ENCODE measurements around the gene PCYT1B. TPM values are rescaled to one million over a fixed set of nuclear protein-coding genes. Genes with fewer than 3 reads are reported as not detected.

PCYT1B gene
- total and polyA plus RNA-seq, 9 of the 15 experiments (the other 6 are each of a cell fraction or from before 2014, with no cell fraction given), result 0.04 to 0.34 (median 0.07) TPM; not detected in 1

DNA sequence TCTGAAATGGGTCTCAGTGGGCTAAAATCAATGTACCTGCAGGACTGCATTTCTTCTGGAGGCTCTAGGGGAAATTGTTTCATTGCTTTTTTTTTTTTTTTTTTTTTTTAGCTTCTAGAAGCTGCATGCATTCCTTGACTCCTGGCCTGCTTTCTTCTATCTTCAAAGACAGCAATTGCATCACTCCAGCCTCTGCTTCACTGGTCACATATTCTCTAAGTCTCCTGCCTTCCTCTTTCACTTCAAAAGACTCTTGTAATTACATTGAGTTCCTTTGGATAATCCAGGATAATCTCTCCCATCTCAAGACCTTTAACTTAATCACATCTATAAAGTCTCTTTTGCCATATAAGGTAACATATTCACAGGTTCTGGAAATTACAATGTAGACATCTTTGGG lies 11.3 kb upstream of the PCYT1B start:
- Histone ChIP-seq H2AFZ (ENCODE audit: low read depth, low read length) (no peak overlapping the region), H3K4me2 (ENCODE audit: insufficient read depth, low read length) (no peak overlapping the region), H3K9ac (ENCODE audit: insufficient read depth in 1 of 2, low read depth in 2 of 2, low read length in 2 of 2) (no peak overlapping the region), H4K20me1 (replicated peaks; ENCODE audit: control insufficient read depth, insufficient read depth, low read length) (no peaks in the 10 kb centered on the region), H3K36me3 (ENCODE audit: control insufficient read depth, insufficient read depth, low read length) (no peaks in the 10 kb centered on the region), H3K4me3 (no peak overlapping the region), H3K27ac (ENCODE audit: extremely low read depth, low read depth, low read length) (no peak overlapping the region), H3K9me1 (ENCODE audit: control insufficient read depth, insufficient read depth, low read length) (no peaks in the 10 kb centered on the region), H3K4me1 (replicated peaks in 1 of 2; ENCODE audit: control insufficient read depth in 2 of 2, insufficient read depth in 2 of 2, low read length in 2 of 2) (no peaks in the 10 kb centered on the region; a peak in 1 of 5 replicates), H3K27me3 (ENCODE audit: control insufficient read depth in 2 of 2, insufficient read depth in 2 of 2, low read length in 2 of 2) (no peaks in the 10 kb centered on the region), H3K79me2 (ENCODE audit: control insufficient read depth, insufficient read depth, low read length) (no peaks in the 10 kb centered on the region), H3K9me3 (replicated peaks; ENCODE audit: control insufficient read depth, insufficient read depth, low read depth, low read length) (no peaks in the 10 kb centered on the region)
- DNase-seq (ENCODE audit: extremely low read depth in 1 of 4, low spot score in 3 of 4), result no peak
- POLR2A ChIA-PET, result no interaction called here
- TF ChIP-seq ATF2 (CRISPR knock-in tag; IDR thresholded peaks at IDR 0.05) (no peak), CEBPG (CRISPR knock-in tag; IDR thresholded peaks at IDR 0.05) (no peak), CEBPG (tag; conservative IDR thresholded peaks at IDR 0.05 in 1 of 2, IDR thresholded peaks at IDR 0.05 in 1 of 2) (0 out of 4 replicates have a peak, but pooled peaks of 1 of the 2 experiments have one; percentile 24)
- in situ Hi-C loops (cut with MboI), result no loop called here
- ATAC-seq, result no peak
- no TSS peak for BruUV-seq (replicated peaks)
- CTCF ChIA-PET (ENCODE audit: low intra/inter-chr PET ratio), result no interaction called here
- no peak for FAIRE-seq
- intact Hi-C loops (cut with micrococcal nuclease), result no loop called here

GRCh38 chrX:24657671-24658386 lies 10.7 kb upstream of the PCYT1B start:
- H3K9me1 ChIP-seq (ENCODE audit: control insufficient read depth, insufficient read depth, low read length), result no peaks in the 10 kb centered on the region
- FAIRE-seq (no peak), ATAC-seq (no peak), DNase-seq (ENCODE audit: extremely low read depth in 1 of 4, low spot score in 3 of 4) (no peak)
- no peak overlapping the region for H3K9ac ChIP-seq (ENCODE audit: insufficient read depth in 1 of 2, low read depth in 2 of 2, low read length in 2 of 2)
- 24% methylated on average over 6 of the region's 6 CpGs for WGBS (ENCODE audit: insufficient coverage, low coverage, missing lambda C conversion rate)
- ChIA-PET POLR2A (no interaction called here), CTCF (ENCODE audit: low intra/inter-chr PET ratio) (no interaction called here)
- H3K4me2 ChIP-seq (ENCODE audit: insufficient read depth, low read length), result no peak overlapping the region
- no peaks in the 10 kb centered on the region for H3K79me2 ChIP-seq (ENCODE audit: control insufficient read depth, insufficient read depth, low read length)
- H3K9me3 ChIP-seq (replicated peaks; ENCODE audit: control insufficient read depth, insufficient read depth, low read depth, low read length), result no peaks in the 10 kb centered on the region
- H2AFZ ChIP-seq (ENCODE audit: low read depth, low read length), result no peak overlapping the region
- in situ Hi-C loops (cut with MboI), result no loop called here
- no peaks in the 10 kb centered on the region for H3K36me3 ChIP-seq (ENCODE audit: control insufficient read depth, insufficient read depth, low read length)
- no peaks in the 10 kb centered on the region for H3K27me3 ChIP-seq (ENCODE audit: control insufficient read depth in 2 of 2, insufficient read depth in 2 of 2, low read length in 2 of 2)
- H3K4me3 ChIP-seq, result no peak overlapping the region
- BruUV-seq (replicated peaks), result no TSS peak
- intact Hi-C loops (cut with micrococcal nuclease), result no loop called here
- no peaks in the 10 kb centered on the region for H4K20me1 ChIP-seq (replicated peaks; ENCODE audit: control insufficient read depth, insufficient read depth, low read length)
- no peak for TF ChIP-seq ARNT (IDR thresholded peaks at IDR 0.05)
- TF ChIP-seq ZNF316 (IDR thresholded peaks at IDR 0.05), result peak; percentile 90
- peak; percentile 76 for TF ChIP-seq C11orf30 (IDR thresholded peaks at IDR 0.05; ENCODE audit: low read depth)
- TF ChIP-seq MAFF (IDR thresholded peaks at IDR 0.05; ENCODE audit: low read length), result peak; percentile 81
- TF ChIP-seq MAFG (tag; conservative IDR thresholded peaks at IDR 0.05), result peak; percentile 84
- peak; percentile 84 for TF ChIP-seq MAFK (IDR thresholded peaks at IDR 0.05; ENCODE audit: low read length)
- no peaks in the 10 kb centered on the region; a peak in 1 of 5 replicates for H3K4me1 ChIP-seq (replicated peaks in 1 of 2; ENCODE audit: control insufficient read depth in 2 of 2, insufficient read depth in 2 of 2, low read length in 2 of 2)
- H3K27ac ChIP-seq (ENCODE audit: extremely low read depth, low read depth, low read length), result no peak overlapping the region

Measured in K562 (cell line).